ENCODE data around the gene FAM149A.

Gene FAM149A

DNA sequence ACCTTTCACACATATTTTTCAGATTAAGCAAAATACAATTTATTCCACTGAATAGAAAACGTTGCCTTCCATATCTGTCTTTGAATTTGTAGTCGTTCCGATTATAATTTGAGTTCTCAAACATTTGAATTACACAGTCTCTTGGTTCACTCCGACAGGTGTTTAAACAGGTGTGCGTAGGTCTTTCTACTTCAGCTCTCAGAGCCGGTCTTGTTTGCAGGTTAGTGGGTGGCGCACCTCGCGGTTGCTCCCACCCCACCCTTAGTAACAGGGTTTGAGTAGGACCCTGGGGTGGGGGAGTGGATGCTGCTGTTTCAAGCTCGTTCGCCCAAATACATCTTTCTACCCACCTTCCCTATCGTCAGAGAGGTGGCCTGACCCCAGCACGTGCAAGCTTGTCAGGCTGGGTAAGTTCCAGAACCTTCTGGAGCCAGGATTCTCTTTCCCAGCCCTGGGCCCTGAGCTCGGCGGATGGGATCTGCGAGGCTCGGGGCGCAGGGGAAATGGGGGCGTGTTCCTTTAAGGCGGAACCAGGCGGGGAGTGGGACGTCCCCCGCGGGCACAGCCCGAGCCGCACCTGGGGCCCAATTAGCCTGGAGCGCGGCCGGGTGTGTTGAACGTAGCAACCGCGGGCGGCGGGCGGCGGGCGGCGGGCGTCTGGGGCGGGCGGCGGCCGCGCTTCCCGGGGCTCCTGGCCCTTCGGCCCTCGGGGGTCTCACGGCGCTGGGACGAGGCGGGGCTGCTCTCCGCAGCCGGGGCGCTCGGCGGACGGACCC is at the start of gene FAM149A:
Gene FAM149A, plus strand, starts transcription at position 591 of the 776 bp plus-strand sequence.
- peak; percentile 41 for DNase-seq

DNA sequence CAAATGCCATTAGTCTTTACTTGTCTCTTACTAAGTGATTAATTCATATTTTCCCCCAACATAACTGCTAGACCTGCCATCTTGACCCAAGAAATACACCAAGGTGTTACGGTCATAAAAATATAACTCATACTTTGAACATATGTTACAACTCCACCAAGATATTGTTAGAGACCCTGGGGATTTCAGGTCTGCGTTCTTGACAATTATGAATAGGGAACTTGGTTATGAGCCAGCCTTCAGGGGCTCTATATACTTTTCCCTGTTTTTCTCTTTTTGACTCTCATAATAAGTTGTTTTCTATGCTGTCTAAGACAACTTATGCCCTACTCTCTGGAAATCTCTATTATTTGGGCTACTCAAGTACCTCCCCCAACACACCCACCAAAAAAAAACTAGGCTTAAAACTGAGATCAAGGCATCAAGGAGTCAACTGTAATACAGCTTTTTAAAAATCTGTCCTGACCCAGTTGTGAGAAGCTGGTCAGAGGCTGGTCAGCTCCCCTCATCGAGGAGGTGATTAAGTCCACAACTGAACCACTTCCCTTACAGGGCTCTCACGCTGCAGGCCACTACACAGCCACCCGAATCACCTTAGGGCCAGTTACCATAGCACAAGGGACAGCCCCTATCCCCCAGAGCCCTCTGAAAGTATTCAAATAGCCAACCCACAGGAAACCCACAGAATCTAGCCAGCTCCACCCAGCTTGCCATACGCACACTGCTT is 46.1 kb upstream of the FAM149A start:
- DNase-seq, result no peak

DNA sequence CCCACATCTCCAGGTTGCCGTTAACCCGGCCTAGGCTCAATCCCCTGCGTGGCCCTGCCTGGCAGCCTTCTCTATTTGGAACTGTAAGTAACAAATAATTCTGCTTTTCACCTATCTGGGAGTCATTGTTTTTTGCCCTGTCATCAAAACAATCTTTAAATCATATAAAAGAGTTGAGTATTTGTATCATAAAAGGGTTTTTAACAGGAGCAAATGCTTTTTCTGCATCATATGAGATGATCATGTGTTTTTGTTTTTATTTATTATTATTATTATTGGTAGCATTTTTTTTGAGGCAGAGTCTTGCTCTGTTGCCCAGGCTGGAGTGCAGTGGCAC is 45.6 kb upstream of the FAM149A start:
- no peak for DNase-seq

DNA sequence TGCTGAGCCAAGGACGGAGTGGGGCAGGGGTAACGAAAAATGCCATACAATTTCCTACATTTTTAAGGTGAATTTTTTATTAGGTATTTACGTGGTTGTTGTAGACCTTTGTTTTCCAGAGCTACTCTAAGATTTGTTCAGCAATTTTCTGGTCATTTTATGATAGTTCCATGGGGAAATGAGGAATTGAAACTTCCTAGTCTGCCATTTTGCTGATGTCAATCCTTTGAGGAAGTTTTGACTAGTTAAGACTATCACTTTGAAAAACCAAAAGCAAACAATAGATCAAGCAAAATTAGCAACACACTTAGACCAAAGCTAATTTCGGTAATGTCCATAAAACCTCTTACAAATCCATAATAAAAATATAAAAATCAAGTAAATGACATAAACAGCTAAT is 42.6 kb upstream of the FAM149A start:
- no peak for DNase-seq

DNA sequence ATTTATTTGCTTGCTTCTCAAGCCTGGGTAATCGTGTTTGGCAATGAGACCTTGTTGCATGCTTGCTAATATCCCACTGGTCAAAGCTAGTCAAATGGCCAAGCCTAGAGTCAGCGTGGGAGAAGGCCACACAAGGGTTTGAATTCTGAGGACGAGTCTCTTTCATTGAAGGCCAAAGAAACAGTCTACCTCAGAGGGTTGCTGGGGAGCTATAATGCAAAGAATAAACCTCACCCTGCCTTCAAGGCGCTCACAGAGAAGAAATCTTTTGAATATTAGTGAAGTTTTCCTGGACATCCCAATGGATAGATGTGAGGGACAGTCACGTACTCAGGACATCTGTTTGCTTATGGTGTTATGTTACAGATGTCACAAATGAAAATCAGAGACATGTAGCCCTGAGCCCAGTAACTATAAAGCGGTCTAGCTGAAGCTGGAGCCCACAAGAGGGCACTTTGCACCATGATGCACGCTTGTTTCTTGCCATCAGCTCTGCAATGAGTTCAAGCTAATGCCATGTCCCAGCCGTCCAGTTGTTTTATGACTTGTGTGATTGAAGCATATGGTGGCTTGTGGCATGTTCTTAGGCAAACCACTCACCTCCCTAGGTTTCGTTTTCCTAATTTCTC is 36.6 kb upstream of the FAM149A start:
- peak; percentile 1 for DNase-seq

DNA sequence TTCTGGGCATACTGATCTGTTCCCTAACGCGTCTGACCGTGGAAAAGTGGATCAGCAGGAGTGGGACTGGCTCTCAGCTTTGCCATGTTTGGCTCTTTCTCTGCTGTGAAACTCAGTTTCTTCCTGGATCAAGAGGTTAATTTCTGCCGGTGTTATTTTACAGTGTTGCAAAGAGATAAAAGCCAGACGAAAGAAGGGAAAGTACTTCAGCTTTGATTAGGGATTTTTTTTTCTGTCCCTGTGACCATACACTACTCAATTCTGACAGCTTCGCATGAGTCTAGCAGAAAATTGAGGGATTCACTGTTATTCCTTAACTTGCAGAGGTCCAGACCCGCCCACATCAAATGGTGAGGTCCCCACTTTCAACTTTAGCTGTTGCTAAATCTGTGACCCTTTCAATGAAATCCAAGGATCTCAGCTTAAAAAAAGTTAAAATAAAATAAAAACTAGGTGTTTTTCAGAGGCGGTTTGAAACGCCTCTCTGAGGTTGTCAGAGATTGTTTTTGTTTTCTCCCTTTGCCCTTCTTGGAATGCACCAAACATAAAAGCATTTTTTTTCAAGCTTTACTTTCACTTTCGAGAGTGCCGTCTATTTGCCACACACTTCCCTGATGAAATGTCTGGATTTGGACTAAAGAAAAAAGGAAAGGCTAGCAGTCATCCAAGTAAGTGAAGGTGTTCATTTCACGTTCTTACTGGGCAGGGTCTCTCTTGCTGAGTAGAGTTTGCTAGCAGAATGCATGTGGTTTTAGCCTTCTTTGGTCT is 35.7 kb upstream of the FAM149A start, which contains the start of gene TLR3:
Gene TLR3, plus strand, starts transcription at position 576 of the 768 bp plus-strand sequence. CDS start 7,464 bp downstream, outside the sequence.
- DNase-seq, result no peak

DNA sequence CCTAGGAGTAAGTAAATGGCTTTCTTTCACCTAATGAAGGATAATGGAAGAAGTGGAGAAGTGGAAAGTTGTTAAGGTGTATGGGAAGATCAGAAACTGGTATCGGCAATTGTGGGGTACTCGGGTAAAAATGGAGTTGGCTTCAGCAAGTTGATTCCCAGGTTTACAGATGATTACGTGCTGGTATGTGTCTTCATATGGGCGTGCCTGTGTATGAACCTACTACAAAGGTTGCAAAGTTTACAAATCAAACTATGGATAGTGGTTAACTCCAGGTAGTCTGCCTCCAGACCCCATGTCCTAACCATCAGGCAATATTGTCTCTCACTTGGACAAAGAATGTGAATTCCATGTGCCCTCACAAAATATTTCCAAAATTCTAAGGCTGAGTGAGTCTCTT is 34.8 kb upstream of the FAM149A start:
- DNase-seq, result no peak

DNA sequence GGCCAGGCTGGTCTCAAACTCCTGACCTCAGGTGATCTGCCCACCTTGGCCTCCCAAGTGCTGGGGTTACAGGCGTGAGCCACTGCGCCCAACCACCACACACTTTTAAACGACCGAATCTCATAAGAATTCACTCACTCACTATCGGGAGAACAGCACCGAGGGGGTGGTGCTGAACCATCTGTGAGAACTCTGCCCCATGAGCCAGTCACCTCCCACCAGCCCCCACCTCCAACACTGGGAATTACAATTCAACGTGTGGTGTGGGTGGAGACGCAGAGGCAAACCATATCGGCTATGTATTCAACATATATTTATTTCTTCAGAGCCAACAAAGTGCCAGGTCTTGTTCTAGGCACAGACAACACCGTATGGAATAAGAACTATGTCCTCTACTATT is 32.0 kb upstream of the FAM149A start:
- DNase-seq, result no peak

DNA sequence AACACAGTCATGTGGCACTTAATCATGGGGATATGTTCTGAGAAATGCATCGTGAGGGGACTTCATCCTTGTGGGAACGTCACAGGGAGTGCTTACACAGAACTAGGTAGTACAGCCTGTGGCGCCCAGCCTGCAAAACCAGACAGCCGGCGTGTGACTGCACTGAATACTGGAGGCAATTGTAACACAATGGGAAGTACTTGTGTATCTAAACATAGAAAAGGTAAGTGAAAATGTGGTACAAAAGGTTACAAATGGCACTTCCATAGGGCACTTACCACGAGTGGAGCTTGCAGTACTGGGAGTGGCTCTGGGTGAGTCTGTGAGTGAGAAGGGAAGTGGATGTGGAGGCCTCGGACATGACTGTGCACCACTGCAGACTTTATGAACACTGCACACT is 30.3 kb upstream of the FAM149A start:
- DNase-seq, result no peak

DNA sequence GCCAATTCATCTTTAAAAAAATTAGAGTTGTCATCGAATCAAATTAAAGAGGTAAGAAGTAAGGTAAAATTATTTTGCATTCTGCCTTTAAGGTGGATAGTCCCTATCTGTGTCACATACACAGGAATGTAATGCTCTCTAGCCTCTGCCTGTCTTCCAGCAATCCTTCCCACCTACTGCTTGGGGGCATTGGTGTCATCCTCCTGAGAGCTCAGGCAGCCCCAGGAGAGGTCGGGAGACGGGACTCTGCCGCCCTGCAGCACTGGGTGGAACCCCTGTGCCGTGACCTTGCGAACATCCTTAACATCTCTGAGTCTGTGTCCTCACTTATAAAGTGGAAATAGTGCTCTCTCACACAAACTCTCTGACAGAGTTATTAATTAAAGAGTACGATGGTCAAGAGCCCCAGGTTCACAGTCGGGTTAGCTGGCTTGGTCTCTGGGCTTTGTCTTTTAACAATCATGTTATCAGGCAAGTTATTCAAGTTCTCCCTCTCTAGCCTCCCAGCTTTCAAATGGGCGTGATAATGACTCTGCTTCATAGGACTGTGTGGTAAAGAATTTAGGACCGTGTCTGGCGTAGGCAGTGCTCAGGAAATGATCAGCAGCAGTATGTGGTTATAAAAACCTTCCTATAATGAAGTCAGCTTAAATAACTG is 25.4 kb upstream of the FAM149A start:
- DNase-seq, result no peak

DNA sequence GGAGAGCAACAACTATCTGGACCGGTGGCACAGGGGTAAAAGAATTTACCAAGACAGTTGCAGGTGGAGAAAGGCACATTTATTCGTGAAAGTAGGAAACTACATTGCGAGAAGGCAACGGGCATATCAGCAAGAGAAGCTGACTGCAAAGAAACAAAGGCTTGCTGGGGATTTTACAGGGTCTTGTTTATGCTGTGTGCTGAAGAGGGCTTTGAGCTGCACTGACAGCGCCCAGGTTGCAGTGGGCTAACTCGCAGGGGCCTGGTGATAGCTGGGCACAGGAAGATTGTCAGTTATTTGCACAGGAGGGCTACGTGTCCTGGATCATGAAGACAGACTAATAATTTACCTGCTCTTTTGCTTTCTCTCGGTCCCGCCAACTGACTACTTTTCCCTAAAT is 24.8 kb upstream of the FAM149A start:
- DNase-seq, result no peak

DNA sequence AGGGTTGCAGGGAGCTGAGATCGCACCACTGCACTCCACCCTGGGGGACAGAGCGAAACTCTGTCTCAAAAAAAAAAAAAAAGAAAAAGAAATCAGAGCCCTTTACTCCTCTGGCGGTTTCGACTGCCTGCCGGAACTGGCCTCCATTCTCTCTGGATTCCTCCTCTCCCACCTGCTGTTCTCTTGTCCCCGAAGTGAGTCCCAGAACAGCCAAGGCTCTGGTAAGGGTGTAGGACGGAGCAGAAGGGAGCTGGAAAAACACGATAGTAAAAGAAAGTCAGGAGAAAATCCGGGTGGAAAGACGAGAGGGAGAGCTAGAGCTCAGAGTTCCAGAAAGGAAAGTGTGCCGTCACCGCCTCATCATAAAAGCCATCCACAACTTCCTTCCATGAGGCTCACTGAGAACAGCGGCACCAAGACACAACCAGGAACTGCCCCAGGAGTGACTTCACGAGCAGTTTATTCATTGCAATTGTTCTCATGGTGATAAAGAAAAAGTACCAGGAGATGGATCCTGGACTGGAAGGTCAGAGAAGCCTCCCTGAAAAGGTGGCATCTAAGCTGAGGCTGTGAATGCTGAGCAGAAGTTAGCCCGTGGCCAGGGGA is 23.2 kb upstream of the FAM149A start:
- DNase-seq, result no peak

DNA sequence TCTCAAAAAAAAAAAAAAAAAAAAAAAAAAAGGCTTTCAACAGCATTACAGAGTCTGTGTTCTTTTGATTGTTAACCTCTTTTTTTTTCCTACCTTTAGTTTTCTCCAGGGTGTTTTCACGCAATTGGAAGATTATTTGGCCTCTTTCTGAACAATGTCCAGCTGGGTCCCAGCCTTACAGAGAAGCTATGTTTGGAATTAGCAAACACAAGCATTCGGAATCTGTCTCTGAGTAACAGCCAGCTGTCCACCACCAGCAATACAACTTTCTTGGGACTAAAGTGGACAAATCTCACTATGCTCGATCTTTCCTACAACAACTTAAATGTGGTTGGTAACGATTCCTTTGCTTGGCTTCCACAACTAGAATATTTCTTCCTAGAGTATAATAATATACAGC is 22.3 kb upstream of the FAM149A start:
- no peak for DNase-seq

DNA sequence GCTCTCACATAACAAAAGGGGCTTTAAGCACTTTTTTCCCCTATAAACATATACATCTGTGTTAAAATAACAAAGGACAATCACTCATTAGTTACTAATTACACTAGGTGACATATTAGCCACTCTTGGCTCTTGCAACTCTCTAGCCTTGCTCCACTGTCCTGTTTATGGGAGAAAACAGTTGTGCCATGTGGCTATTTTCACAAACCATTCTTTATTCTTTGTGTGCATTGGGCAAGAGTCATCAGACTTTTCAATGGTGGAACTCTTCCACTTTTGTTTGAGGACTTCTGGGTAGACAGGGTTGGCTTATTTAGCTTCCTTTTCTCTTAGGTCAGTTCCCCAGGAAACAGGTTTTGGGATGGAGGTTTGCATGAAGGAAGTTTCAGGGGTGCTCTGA is 16.0 kb upstream of the FAM149A start:
- no peak for DNase-seq

DNA sequence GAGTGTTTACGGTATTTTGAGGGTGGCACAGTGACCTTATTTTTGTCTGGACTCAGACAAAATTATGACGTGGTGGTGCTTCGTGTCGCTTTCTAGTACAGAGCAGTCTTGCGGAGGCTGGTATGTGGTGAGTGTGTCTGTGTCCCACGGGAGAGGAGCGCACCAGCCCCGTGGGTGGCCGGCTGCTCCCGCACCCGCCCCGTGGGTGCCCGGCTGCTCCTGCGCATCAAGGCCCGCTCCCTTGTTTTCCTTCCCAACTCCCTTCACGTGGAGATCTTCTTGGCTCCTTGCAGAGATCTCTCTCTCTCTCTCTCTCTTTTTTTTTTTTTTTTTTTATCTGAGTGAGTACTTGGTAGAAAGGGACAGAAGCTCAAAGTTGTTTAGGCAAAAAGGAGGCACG is 12.2 kb upstream of the FAM149A start:
- DNase-seq, result no peak

DNA sequence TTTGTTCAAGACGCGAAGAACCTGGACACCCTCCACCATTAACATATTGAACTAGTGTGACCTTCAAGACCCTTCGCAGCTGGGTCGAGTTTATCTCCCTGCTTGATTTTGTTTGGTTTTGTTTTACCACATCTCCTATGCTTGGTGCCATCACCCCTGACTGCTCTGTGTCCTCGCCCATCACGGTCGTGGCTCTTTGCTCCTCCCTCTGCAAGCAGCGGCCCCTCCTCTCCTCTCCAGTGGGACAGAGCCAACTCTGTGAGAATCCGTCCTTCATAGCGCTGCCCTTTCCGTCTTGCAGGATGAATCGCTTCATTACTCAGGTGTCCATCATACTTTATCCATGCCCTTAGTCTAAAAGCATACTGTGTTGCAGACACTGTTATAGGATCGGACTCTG is 9.1 kb upstream of the FAM149A start:
- DNase-seq, result no peak

DNA sequence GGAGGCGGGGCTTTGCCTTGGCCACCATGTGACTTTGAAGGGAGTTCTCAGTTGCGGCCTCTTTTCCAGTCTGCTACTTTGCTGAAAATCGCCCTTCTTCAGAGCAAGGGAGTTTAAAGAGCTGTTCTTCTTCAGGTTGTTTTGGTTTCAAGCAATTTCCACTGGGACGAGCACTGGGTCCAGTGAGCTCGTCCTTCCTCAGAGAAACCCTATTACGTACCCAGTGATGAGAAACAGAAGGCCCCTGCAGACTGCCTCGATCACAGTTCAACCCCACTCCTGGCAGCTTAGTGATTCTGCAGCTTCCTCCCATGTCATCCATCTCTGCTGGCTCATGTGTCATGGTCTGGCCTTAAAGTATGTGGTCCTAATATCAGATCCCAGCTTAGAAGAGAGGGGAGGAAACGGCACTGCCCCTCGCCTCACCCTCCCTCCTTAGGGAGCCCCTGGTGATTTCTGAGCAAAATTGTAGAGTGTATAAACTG is 7.8 kb upstream of the FAM149A start:
- no peak for DNase-seq

DNA sequence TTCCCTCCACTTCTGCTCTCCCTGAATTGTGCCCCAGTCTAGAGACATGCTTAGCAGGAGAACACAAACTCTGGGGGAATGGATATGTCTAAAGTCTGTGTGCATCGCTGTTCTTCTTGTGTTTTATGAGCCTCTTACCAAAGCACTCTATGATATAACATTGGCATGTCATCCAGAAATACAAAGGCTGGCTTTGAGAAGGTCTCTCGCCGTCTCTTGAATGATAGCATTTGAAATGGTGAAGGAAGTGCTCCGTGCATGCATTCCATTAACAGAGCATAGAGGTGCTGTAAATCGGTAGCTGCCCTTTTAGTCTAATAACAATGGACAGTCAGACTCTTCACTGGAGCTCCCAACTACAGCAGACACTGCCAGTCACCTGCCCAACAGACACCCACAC is 7.1 kb upstream of the FAM149A start:
- DNase-seq, result no peak

DNA sequence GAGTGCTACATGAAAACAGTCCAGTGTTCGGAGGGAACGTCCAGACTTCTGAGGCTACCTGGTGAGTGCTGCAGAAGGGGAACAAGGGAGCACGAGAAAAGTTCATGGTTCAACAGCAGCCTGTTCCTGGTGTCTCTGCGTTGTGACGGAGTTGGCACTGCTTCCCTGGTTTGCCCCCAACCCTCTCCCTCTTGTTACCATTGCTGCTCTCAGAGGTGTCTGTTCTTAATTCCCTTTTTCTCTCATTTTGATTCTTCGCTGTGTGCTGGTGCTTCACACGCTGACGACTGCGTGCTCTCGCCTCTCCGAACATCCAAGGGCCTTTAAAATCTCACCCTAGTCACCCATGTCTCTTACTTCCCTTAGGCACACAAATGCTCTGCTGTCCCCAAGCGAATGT is 1.6 kb upstream of the FAM149A start:
- no peak for DNase-seq

DNA sequence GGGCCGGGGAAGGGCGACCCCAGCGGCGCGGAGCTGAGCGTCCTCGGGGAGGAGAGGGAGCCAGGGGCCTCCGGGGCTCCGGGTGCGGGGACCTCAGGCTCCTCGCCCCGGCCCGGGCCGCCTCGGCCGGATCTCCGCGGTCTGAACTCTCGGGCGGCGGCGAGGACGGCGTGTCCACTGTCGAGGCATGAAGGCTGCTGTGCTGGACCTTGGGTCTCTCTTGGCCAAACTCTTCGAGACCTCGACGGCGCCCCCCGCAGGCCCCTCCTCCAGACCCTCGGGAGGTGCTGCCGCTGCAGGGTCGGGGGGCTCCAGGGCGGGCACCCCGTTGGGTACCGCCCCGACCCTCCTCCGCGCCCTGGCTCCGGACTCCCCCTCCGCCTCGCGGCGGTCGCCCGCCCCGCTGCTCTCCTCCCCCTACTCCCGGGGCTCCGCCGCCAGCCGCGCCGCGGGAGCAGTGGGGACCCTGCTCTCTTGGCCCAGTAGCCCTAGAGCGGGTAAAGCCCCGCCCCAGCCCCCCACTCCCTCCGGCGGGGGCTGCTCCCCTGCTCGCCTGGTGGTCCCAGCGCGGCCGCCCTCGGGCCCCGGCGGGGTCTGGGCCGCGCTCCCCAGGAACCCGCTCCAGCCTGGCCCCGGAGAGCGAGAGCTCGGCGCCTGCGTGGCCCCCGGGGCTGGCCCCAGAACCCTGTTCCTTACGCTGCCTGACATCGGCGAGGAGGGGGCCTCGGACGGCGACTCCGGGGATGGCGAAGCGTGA is 564 bp downstream of the FAM149A start:
- no peak for DNase-seq

DNA sequence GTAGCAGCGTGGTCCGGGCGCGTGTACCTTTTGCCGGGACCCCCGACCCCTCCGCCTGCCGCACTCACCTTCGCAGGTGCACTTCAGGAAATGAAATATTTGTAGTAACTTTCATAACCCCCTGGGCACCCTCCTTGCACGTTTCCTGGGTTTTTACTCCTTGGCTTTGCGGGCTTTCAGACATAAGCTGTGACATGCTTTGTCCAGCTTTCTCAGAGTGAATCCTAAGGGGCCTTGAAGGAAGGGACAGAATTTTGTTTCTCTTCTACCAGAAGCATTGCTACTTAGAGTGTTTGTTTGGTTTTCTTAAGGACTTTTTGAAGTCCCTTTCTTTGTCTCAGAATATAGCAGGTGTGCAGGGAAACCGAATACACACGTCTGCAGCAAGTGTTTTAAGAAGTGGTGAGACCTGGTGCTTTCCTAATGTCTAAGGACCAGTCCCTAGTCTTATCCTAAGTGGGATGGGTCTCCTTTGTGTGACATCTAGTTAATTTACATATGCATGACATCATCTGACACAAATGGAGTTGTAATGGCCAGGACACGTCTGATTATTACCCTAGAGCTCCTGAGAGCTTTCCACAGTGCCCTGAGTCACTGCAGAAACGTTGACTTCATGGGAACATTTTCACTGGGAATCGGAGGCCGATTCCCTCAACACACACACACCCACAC is 1.3 kb downstream of the FAM149A start:
- DNase-seq, result peak; percentile 7

Data from NCI-H1105 treated with DMSO at 0.1 percent for 48 hours (cell line).